Spleen (tissue), 11 donors: ENCODE measurements around the gene SEL1L3. TPM values are rescaled to one million over a fixed set of nuclear protein-coding genes. Genes with fewer than 3 reads are reported as not detected.

Experiments used
- DNase-seq: peaks from one replicate; pipeline ENCODE4 v3.0.0-alpha.2; 2020
- H3K27ac ChIP-seq, 8 donors: fragments of 200-600 bp; sonication (generic) in 7 of 8; 1 replicate in 4 of 8; 2 replicates in 4 of 8; pipeline versions ENCODE4 v1.5.0 to v1.8.0; 2016 to 2021; ENCODE audit warnings: inconsistent platforms in 4 of 8, mild to moderate bottlenecking in 4 of 8, moderate library complexity in 1 of 8
- H3K27me3 ChIP-seq, 7 donors: fragments of 200-600 bp; sonication (generic) in 6 of 7; replicated peaks in 1 of 7; 1 replicate in 4 of 7; 2 replicates in 3 of 7; pipeline versions ENCODE4 v1.5.0 to v1.8.0; 2016 to 2021; ENCODE audit warnings: inconsistent platforms in 3 of 7, mild to moderate bottlenecking in 1 of 7
- H3K36me3 ChIP-seq, 6 donors: fragments of 200-600 bp; sonication (generic) in 5 of 6; 1 replicate in 4 of 6; 2 replicates in 2 of 6; pipeline versions ENCODE4 v1.5.0 to v1.8.0; 2016 to 2021; ENCODE audit warnings: inconsistent platforms in 2 of 6
- H3K4me1 ChIP-seq, 6 donors: fragments of 200-600 bp; sonication (generic) in 5 of 6; 1 replicate in 3 of 6; 2 replicates in 3 of 6; pipeline versions ENCODE4 v1.5.0 to v1.8.0; 2016 to 2021; ENCODE audit warnings: inconsistent platforms in 3 of 6
- H3K4me3 ChIP-seq, 8 donors: fragments of 200-600 bp; sonication (generic) in 7 of 8; 1 replicate in 4 of 8; 2 replicates in 4 of 8; pipeline versions ENCODE4 v1.5.0 to v1.8.0; 2016 to 2021; ENCODE audit warnings: inconsistent platforms in 4 of 8, mild to moderate bottlenecking in 4 of 8, moderate library complexity in 2 of 8
- H3K9me3 ChIP-seq, 8 donors: fragments of 200-600 bp; sonication (generic) in 7 of 8; 1 replicate in 4 of 8; 2 replicates in 4 of 8; pipeline versions ENCODE4 v1.5.0 to v1.8.0; 2016 to 2021; ENCODE audit warnings: inconsistent platforms in 4 of 8
- POLR2A ChIP-seq, 3 donors: fragments of 450-650 bp; IDR thresholded peaks; one replicate each; pipeline ENCODE4 v1.5.1; 2017; ENCODE audit warnings: antibody characterized with exemption in 3 of 3, mild to moderate bottlenecking in 1 of 3
- POLR2AphosphoS5 ChIP-seq, 3 donors: sonication (generic); formaldehyde crosslinking; IDR thresholded peaks; one replicate each; pipeline ENCODE4 v1.5.1; 2017; ENCODE audit warnings: antibody characterized with exemption in 3 of 3
- WGBS, 5 donors: extraction: QIAGEN DNeasy Blood & Tissue Kit in 3 of 5; methylation state at CpG; one replicate each; pipeline versions ENCODE4 v1.1.5 to v1.1.7; 2013 to 2018; 5-methylcytosine and 5-hydroxymethylcytosine counted together
- intact Hi-C: fragments of 100-400 bp; cut with DNase I; formaldehyde crosslinking; loops from one replicate; pipeline ENCODE4 v1.15.0; 2023; ENCODE audit warnings: low total_unique reads
- polyA plus RNA-seq, 3 donors: library from polyadenylated mRNA; stranded (reverse); fragments of 200-250 nt; gene quantifications; one replicate each; pipeline ENCODE4 v1.2.1, GENCODE V29; 2013
- total RNA-seq, 7 donors: library from RNA; depleted of rRNA in 3 of 7; stranded (reverse); fragments of >200 nt in 3 of 7; fragmentation: NEBNext Ultra II Directional in 4 of 7; extraction: Animal tissue kit (Norgen Biotek cat#: 25700) in 4 of 7; gene quantifications; one replicate each; pipeline versions ENCODE4 v1.1.0 to v1.2.1, GENCODE V29; 2016 to 2021
- TF ChIP-seq, protein P1 (sequence below), 11 experiments: fragments of 200-600 bp in 7 of 11; fragments of 450-650 bp in 4 of 11; sonication (generic) in 4 of 11; IDR thresholded peaks in 8 of 11; conservative IDR thresholded peaks in 3 of 11; 1 replicate in 7 of 11; 2 replicates in 4 of 11; pipeline versions ENCODE4 v1.4.0 to v1.8.0; 2016 to 2021; ENCODE audit warnings: antibody characterized with exemption in 11 of 11, inconsistent platforms in 4 of 11, mild to moderate bottlenecking in 1 of 11
- donor health status: healthy with polysubstance abuse.
- donor health status: DM: no; HTN: no; CAD: no; lungs with moderate emphysema.
- donor health status: DM: no; HTN: no; CAD: no.
- donor health status: Bipolar disorder and iron deficiency.
- donor health status: healthy.
- donor health status: DM: no; HTN: no; CAD: no.
- donor health status: DM: yes; HTN: yes; CAD: no.

Gene SEL1L3
- total and polyA plus RNA-seq, 10 donors = 59.0 to 319 (median 127) TPM

DNA sequence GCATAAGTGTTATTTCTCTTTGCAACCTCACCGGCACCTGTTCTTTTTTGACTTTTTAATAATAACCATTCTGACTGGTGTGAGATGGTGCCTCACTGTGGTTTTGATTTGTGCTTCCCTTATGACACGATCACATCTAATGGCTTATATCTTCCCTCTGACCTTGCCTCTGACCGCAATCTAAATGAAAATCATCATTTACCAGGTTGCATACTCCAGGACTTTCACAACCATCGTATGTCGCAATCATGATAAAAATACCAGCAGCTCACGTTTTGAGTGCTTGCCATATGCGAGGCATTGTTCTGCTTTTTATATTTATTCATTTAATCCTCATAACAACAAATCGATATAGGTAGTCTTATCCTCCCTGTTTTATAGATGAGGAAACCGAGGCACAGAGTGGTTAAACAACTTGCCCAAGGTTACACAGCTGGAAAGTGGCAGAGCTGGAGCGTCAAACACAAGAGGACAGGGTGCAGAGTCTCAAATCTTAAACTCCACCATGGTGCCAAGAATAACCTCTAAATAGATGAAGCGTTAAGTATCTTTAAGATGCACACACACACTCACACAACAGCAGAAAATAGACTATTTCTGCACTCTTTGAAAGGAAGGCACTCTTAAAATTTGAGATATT lies 102.2 kb downstream of the SEL1L3 start:
- intact Hi-C loops = no loop called here
- H3K27ac ChIP-seq = no peak overlapping the region
- H3K4me3 ChIP-seq = no peak overlapping the region
- peaks cover 3 to 100% (median 95%) of the 10 kb centered on the region in 6 donors for H3K36me3 ChIP-seq
- DNase-seq = no peak
- no peaks in the 10 kb centered on the region for H3K9me3 ChIP-seq
- no peaks in the 10 kb centered on the region for H3K4me1 ChIP-seq
- WGBS, 5 donors = 67 to 87% (median 72%) methylated on average over 11 of the region's 11 CpGs
- TF ChIP-seq POLR2AphosphoS5 (IDR thresholded peaks at IDR 0.05) (no peak), POLR2A (IDR thresholded peaks at IDR 0.05) (no peak)
- TF ChIP-seq, protein P1, sequence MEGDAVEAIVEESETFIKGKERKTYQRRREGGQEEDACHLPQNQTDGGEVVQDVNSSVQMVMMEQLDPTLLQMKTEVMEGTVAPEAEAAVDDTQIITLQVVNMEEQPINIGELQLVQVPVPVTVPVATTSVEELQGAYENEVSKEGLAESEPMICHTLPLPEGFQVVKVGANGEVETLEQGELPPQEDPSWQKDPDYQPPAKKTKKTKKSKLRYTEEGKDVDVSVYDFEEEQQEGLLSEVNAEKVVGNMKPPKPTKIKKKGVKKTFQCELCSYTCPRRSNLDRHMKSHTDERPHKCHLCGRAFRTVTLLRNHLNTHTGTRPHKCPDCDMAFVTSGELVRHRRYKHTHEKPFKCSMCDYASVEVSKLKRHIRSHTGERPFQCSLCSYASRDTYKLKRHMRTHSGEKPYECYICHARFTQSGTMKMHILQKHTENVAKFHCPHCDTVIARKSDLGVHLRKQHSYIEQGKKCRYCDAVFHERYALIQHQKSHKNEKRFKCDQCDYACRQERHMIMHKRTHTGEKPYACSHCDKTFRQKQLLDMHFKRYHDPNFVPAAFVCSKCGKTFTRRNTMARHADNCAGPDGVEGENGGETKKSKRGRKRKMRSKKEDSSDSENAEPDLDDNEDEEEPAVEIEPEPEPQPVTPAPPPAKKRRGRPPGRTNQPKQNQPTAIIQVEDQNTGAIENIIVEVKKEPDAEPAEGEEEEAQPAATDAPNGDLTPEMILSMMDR (IDR thresholded peaks at IDR 0.05 in 8 of 11, conservative IDR thresholded peaks at IDR 0.05 in 3 of 11) = no peak
- no peaks in the 10 kb centered on the region for H3K27me3 ChIP-seq

DNA sequence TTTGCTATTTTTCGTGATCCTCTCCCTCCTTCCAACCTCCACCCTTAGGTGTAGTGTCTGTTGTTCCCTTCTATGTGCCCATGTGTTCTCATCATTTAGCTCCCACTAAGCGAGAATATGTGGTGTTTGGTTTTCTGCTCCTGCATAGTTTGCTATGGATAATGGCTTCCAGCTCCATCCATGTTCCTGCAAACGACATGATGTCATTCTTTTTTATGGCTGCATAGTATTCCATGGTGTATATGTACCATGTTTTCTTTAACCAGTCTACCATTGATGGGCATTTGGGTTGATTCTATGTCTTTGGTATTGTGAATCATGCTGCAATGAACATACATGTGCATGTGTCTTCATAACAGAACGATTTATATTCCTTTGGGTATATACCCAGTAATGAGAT lies 102.7 kb downstream of the SEL1L3 start:
- Histone ChIP-seq H3K27ac (no peak overlapping the region), H3K9me3 (no peaks in the 10 kb centered on the region), H3K36me3 (peaks cover 3 to 100% (median 93%) of the 10 kb centered on the region in 6 donors), H3K4me3 (no peak overlapping the region), H3K27me3 (no peaks in the 10 kb centered on the region), H3K4me1 (no peaks in the 10 kb centered on the region)
- TF ChIP-seq, protein P1 (IDR thresholded peaks at IDR 0.05 in 8 of 11, conservative IDR thresholded peaks at IDR 0.05 in 3 of 11) = no peak
- TF ChIP-seq POLR2AphosphoS5 (IDR thresholded peaks at IDR 0.05) (no peak), POLR2A (IDR thresholded peaks at IDR 0.05) (no peak)
- WGBS, 5 donors = 95 to 98% (median 98%) methylated on average over 4 of the region's 4 CpGs
- intact Hi-C loops = no loop called here
- DNase-seq = no peak

DNA sequence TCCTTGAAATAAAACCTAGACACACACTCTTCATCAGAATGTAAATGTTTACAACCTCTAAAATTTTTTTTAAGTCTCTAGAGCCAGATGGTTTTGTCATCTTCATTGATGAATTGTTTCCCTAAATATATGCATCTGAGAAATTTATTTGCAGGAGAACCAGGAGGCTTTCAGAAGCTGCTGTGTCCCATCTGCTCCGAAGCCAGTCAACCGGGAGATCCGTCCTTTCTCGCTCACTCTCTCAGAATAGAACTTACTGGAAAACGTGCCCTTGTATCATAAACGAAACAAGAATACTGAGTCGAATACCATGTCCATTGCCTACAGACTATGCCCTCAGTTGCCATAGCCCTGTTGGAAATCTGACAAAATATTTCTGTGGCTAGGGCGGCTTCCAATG lies 103.7 kb downstream of the SEL1L3 start:
- intact Hi-C loops = no loop called here
- TF ChIP-seq POLR2A (IDR thresholded peaks at IDR 0.05) = no peak
- TF ChIP-seq POLR2AphosphoS5 (IDR thresholded peaks at IDR 0.05) = no peak
- TF ChIP-seq, protein P1 (IDR thresholded peaks at IDR 0.05 in 8 of 11, conservative IDR thresholded peaks at IDR 0.05 in 3 of 11) = no peak

DNA sequence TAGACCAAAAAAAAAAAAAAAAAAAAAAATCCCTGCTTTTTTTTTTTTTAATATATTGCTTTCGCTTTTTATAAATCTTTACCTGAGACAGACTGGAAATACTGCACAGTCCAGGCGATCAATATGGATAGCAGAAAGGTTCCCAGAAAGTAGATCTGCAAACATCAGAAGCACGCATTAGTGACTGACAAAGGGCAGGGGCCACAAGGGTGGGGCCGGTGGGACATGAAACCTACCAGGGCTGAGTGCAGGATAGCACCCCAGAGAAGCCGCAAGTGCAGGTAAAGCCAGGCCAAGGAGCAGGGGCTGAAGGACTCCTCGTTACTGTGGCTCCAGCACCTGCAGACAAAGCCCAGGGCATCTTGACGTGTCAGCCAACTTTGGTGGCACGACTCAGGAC lies 105.3 kb downstream of the SEL1L3 start:
- Histone ChIP-seq H3K4me1 (no peaks in the 10 kb centered on the region), H3K36me3 (peaks cover 3 to 100% (median 71%) of the 10 kb centered on the region in 6 donors), H3K27ac (no peak overlapping the region), H3K9me3 (no peaks in the 10 kb centered on the region), H3K4me3 (no peak overlapping the region), H3K27me3 (no peaks in the 10 kb centered on the region)
- TF ChIP-seq POLR2A (IDR thresholded peaks at IDR 0.05) (no peak), POLR2AphosphoS5 (IDR thresholded peaks at IDR 0.05) (no peak)
- TF ChIP-seq, protein P1 (IDR thresholded peaks at IDR 0.05 in 8 of 11, conservative IDR thresholded peaks at IDR 0.05 in 3 of 11) = no peak
- 94 to 99% (median 96%) methylated on average over 8 of the region's 8 CpGs for WGBS, 5 donors
- no peak for DNase-seq
- intact Hi-C loops = no loop called here

More for the DNA sequence above, 103.7 kb downstream of the SEL1L3 start:
- Histone ChIP-seq H3K27me3 (no peaks in the 10 kb centered on the region), H3K9me3 (no peaks in the 10 kb centered on the region), H3K36me3 (peaks cover 3 to 100% (median 86%) of the 10 kb centered on the region in 6 donors), H3K4me3 (no peak overlapping the region), H3K4me1 (no peaks in the 10 kb centered on the region), H3K27ac (no peak overlapping the region)
- WGBS, 5 donors = 90 to 100% (median 97%) methylated on average over 8 of the region's 8 CpGs
- DNase-seq = no peak
